DOHH2 (cell line): ENCODE results near the gene MTHFR.

Experiments
- CTCF ChIP-seq: fragments of 200-600 bp; sonication (generic); IDR thresholded peaks from one replicate; pipeline ENCODE4 v1.5.1; 2014; ENCODE audit warnings: antibody characterized with exemption, mild to moderate bottlenecking, low read depth, low read length; ENCODE audit not compliant: poor library complexity, severe bottlenecking
- EZH2phosphoT487 ChIP-seq: fragments of 200-600 bp; sonication (generic); IDR thresholded peaks from 2 replicates; pipeline ENCODE4 v1.6.1; 2017; ENCODE audit warnings: borderline replicate concordance, mild to moderate bottlenecking, antibody characterized with exemption, low read length, moderate library complexity, mixed read lengths

- TF ChIP-seq CTCF (no peak), EZH2phosphoT487 (no peak)
These were observed 42.1 kb upstream of the MTHFR start, which contains the start of gene NPPA for GRCh38 chr1:11847667-11848372.
